Measurements from ENCODE around the gene PTTG1IP2.
"Not testable (repeated sequence)": the region's sequence is repeated elsewhere in the genome, so short reads cannot be mapped to it uniquely, and the experiment has no call there.

Gene PTTG1IP2

DNA sequence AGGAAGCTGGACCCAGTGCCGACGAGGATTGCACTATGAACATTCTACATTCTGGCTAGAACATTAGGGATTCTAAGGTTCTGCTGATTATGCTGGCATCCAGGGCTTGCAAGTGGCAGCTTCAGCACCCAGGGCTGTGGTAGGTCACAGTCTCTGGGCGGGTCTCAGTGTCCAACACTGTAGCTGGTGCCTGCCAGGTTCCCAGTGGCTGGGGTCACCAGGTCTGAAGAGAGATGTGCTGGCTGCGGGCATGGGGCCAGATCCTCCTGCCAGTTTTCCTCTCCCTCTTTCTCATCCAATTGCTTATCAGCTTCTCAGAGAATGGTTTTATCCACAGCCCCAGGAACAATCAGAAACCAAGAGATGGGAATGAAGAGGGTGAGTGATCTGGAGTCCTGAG lies at the start of gene PTTG1IP2:
TSS of gene PTTG1IP2 (plus strand) at position 86 of the 400 bp plus-strand sequence. CDS start at position 234, 148 bp downstream.
- DNase-seq (ENCODE audit: low read depth in 2 of 2): no peak

DNA sequence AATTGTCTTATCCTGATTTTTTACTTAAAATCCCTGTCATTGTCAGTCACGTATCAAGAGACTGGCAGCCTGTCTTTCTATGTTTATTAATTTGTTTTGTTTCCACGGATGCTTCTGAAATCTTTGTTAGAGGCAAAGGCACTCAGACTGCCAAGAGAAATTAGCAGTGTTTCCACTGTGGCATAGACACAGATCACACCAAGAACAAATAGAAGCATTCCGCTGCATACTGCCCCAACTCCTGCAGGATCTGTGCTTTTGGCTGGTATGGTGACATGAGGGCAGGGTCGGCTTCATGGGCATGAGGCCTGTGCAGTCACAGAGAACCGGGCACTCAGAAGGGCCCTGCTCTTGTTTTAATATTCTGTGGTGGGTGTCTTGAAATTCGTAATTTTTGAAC lies 47.8 kb upstream of the PTTG1IP2 start:
- DNase-seq (ENCODE audit: low read depth in 2 of 2): no peak

DNA sequence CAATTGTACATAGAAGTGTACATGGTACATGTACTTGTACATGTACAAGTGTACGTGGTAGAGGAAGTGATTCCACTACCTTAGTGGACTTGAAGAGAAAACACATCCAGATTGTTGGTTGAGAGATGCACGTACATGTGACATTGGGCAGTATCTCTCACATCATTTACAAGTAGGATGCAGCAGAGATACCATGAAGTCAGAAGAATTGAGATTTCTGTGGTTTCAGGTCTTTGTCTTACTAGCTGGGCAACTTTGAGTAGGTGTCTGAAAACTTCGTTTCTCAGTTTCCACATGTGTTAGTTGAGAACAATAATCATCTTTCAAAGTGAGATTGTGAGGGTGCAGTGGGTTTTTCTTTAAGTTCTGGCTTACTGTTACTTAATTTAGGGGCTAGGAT lies 44.7 kb upstream of the PTTG1IP2 start:
- no peak for DNase-seq (ENCODE audit: low read depth in 2 of 2)

DNA sequence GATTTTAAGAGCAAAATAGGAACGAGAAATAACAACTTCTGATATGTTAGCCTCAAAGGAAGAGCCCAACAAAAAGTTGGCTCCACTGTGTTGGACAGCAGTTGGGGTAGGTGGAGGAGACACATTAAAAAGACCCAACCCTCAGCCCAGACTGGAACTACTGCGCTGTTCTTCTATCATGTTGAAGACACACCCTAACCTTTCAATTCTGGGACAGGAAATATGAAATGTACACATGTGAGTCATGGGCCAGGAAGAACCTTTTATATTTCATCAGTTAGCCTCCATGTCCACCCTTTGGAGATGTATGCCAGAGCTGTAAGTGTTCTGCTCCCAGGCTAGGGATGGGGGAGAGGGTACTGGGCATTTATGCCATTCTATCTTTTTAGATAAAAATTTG lies 44.1 kb upstream of the PTTG1IP2 start:
- DNase-seq (ENCODE audit: low read depth in 2 of 2): no peak

DNA sequence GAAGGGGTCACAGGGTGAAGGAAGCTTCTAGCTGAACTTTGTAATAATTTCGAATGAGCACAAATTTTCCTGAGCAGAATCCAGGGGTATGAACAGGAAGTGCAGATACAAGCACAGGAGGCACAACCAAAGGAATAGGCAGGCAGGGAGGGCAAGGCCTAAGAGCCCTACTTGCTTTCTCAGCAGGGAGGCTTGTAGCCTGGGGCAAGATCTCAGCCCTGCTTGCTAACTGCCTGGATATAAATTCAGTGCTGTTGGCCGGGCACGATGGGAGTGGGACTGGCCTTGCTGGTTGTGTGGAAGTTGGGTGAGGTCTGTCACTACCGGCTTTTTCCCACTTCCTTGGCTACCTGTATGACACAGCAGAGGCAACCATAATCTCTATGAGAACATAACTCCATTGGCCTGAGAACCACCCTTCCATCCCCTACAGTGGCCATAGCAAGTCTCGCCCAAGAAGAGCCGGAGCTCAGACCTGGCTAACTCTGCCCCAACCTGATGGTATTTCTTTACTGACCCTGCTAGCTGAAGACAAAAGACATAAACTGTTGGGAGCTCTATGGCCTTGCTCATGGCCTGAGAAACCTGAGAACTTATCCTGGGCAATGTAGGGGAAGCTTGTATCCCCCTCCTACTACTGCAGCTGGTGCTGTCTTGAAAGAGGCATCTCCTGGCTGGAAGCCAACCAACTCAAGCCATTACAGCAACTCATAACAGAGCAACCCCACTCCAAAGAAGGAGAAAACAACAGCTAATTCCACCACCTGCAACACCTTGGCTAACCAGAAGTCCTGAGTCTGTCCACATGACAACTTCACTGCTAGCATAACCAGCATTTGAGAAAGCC lies 38.6 kb upstream of the PTTG1IP2 start:
- no peak for DNase-seq (ENCODE audit: low read depth in 2 of 2)

DNA sequence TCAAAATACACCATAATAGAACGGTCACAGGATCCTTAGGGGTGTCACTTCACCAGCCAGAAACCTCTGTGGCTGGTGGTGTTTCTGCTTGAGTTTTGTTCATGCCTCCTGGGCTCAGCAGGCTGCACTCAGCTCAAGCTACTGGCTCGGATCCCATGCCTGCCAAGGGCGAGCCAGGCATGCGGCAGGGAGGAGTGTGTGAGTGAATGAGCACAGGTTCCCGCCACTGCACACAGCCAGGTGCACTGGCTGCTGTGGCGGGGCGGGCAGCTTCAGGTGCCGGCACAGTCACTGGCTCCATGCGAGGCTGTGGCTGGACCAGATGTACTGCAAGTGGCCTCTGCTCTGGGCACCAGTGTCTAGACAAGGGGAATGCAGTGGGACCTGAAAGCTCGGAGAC lies 36.7 kb upstream of the PTTG1IP2 start:
- no peak for DNase-seq (ENCODE audit: low read depth in 2 of 2)

DNA sequence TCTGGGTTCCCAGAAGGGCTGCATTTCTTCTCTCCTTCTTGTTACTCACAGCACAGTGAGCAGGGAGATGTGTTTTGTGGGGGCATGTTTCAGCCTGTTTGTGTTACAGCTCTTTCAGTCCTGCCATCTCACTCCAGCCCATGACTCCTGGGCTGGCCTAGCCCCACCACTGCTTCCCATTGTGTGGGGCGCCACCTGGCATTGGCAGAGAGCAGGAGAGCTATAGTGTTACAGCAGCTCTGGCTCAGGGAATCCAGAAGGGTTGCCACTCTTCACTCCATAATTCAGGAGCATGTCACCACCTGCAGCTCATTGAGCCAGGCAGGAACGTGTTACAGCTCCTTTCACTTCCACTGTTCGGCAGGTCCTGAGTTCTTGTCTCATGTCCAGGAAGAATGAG lies 36.2 kb upstream of the PTTG1IP2 start:
- DNase-seq (ENCODE audit: low read depth in 2 of 2): no peak

DNA sequence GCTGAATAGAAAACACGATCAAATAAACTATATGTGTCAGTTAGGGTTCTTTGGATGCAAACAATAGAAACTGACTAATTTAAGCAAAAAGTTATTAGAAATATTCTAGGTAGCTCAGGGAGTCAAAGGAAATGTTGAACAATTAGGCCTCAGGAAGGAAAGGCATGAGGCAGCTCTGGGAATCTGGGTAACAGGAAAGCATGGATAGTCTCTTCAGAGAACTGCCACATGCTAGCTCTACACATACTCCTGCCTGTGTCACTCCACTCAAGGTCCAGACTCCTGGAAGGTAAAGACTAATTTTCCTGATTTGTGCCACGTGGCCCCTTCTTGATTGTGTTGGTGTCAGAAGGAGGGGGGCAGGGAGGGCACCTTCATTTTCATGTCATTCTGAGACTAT lies 23.8 kb upstream of the PTTG1IP2 start:
- no peak for DNase-seq (ENCODE audit: low read depth in 2 of 2)

DNA sequence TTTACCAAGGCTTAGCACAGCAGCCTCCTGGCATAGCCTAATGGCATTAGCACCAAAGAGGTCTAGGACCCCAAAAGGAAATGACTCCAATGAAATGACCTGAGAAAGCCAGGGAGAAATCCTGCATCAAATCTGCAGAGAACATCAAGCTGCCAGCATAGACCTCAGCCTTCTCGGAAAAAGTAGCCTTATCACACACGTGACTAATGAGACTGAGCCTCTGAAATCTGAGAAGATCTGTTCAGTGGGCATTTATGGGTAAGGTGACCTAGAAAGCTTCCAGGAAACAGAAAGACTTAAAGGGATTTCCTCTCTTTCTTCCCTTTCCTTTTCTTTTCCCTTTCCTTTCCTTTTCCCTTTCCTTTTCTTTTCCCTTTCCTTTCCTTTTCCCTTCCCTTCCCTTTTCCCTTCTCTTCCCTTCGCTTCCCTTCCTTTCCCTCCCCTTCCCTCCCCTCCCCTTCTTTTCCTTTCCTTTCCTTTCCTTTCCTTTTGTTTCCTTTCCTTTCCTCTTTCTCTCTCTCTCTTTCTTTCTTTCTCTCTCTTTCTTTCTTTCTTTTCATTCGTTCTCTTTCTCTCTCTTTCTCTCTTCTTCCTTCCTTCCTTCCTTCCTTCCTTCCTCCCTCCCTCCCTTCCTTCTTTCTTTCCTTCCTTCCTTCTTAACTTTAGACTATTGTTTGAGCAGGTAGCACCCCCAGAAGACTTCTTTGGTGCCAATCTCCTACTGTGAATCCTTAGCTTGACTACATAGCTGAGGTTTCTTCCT lies 23.1 kb upstream of the PTTG1IP2 start:
- no peak for DNase-seq (ENCODE audit: low read depth in 2 of 2)

DNA sequence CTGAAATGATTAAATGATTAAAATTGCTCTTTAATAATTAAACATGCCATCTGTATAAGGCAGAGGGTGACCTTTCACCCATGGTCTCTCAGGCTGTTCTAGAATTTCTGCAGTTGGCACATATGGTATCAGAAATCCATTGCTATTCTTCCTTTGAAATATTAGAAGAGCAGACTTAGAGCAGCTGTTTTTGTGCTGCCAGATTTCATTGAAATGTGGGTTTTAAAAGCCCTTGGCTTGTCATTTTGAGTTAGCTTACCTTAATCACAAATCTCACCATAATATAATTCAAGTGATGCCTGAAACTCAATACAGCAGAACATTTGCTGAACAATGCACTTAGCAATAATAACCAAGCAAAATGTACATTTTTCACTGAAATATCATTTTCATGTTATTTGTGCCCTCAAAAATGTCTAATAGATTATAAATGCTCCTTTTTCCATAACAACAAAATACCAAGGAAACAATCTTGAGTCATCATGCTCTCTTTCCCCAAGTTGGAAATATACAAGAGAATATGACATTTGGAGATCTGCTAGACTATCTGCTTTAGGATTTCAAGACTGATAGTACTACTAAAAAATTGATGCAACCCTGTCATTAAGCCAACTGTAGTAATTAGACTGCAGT lies 16.1 kb upstream of the PTTG1IP2 start:
- no peak for DNase-seq (ENCODE audit: low read depth in 2 of 2)

DNA sequence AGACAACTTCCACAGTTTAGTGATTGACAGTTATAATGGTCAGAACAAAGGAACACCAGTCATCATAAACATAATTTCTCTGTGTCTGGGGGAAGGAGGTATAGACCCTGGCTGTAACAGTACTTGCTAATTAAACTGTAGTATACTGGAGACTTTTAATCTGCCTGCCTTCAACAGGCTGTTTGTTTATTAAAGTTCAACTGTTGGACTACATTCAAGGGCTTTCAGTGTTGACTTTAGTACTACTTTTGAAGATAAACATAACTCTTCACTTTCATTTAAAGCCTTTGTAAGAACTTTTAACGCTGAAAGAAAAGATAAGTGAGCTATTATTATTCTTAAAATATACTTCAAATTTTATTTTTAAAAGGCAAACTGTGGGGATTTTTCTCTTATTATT lies 15.5 kb upstream of the PTTG1IP2 start:
- DNase-seq (ENCODE audit: low read depth in 2 of 2): no peak

DNA sequence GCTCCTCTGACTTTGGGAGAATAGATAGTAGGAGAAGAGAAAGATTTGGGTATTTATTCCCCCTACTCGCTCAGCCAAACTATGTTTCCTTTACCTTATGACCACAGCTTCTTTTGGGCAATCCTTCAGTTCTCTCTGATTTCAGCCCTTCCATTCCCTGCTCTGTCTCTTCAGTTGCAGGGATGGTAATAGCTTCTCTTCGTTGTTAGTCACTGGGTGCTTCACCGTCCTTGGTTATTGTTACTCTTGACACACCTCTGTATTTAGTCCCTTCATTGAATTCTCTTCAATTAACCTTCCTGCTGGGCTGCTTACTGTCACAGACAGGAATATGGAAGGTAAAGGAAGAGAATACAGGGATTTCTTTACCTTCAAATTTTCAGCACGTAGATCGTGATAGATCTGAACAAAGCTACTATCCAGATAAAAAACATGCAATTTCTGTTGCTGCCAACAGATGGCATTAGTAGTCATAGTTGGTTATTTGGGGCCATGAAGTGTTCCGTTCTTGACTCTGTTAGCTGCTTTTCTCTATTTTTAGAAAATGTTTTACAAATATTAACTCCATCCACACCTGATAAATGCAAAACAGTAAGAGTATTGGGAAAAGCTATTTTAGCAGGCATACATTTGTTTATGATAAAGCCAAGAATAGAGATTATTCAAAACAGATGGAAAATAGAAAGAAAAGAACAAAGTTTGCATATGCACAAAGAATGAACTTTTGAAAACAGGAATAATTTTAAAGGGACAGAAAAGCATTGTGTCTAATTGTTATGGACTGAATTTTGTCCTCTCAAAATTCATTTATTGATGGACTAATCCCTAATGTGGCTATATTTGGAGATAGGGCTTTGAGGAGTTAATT lies 14.0 kb upstream of the PTTG1IP2 start:
- peak; percentile 17 to 31 for DNase-seq (ENCODE audit: low read depth in 2 of 2)

DNA sequence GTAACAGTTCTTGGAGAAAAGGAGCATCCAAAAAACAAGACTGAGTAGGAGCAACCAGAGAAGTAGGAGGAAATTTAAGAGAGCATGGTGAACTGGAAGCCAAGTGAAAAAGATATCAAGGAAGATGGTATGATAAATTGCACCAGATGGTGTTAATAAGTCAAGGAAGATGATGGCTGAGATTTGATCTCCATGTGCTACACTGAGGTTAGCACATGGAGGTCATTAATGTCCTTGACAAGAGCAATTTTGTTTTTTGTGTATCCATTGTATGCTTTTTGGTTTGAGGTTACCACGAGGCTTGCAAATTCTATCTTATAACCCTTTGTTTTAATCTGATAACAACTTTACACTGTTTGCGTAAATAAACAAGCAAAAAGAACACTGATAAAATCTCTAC lies 11.3 kb upstream of the PTTG1IP2 start:
- DNase-seq (ENCODE audit: low read depth in 2 of 2): no peak

DNA sequence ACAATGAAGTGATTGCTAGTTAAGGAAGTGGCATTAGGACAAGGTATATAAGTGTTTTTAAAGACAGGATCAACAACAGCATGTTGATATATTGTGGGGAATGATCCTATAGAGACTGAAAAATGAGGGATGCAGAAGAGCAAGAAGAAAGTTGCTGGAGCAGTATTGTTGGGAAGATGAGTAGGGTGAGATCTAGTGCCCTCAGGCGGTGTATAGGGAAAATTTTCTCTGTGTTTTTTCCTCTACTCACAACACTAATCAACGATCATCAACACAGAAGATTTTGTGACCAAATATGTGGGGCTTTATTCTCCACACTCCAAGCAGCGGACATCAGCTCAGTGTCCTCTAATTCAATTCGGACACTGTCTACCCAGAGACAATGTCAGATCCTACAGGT lies 9.6 kb upstream of the PTTG1IP2 start:
- no peak for DNase-seq (ENCODE audit: low read depth in 2 of 2)

DNA sequence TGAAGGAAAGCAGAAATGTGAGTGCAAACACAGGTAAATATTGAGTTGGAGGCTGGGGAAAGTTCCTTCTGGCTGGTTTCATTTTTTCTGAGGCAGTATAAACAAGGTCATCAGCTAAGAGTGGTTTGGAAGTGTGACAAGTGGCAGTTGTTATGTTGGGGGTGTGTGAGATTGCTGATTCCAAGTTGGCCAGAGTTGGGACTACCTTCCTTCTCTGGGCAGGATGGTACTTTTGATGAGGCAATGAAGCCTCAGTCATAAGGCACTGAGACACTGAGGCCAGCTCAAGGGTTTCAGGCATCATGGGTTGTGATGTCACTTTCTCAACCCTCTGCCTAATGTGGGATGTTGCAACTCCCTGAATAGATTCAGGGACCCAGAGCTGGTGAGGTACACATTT lies 8.2 kb upstream of the PTTG1IP2 start:
- DNase-seq (ENCODE audit: low read depth in 2 of 2): no peak

DNA sequence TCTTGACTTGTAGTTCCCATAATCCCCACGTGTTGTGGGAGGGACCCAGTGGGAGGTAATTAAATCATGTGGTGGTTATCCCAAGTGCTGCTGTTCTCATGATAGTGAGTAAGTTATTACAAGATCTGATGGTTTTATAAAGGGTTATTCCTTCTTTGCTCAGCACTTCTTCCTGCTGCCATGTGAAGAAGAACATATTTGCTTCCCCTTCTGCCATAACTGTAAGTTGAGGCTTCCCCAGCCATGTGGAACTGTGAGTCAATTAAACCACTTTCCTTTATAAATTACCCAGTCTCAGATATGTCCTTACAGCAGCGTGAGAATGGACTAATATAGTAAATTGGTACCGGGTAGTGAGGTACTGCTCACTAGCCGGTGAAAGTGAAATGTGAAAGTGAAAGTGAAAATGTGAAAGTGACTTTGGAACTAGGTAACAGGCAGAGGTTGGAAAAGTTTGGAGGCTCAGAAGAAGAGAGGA lies 6.2 kb upstream of the PTTG1IP2 start:
- DNase-seq (ENCODE audit: low read depth in 2 of 2): not testable (repeated sequence)

DNA sequence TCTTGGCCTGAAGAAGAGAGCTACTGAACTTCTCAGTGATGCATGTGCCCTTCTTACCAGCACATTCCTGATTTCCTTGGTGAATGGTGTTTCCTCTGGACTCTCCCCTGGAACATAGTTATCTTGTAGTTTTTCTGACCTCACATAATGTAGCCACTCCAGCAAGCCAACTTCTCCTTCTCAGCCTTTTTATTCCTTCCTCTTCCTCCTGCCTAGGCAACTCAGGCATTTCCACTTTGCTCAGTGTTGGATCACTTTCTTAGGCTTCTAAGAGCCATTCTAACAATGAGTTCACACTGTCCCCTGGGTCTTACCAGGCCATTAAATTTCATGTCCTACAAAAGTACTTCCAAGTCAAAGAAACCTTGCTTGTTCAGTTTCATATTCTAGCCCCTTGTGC lies 3.6 kb upstream of the PTTG1IP2 start:
- no peak for DNase-seq (ENCODE audit: low read depth in 2 of 2)

DNA sequence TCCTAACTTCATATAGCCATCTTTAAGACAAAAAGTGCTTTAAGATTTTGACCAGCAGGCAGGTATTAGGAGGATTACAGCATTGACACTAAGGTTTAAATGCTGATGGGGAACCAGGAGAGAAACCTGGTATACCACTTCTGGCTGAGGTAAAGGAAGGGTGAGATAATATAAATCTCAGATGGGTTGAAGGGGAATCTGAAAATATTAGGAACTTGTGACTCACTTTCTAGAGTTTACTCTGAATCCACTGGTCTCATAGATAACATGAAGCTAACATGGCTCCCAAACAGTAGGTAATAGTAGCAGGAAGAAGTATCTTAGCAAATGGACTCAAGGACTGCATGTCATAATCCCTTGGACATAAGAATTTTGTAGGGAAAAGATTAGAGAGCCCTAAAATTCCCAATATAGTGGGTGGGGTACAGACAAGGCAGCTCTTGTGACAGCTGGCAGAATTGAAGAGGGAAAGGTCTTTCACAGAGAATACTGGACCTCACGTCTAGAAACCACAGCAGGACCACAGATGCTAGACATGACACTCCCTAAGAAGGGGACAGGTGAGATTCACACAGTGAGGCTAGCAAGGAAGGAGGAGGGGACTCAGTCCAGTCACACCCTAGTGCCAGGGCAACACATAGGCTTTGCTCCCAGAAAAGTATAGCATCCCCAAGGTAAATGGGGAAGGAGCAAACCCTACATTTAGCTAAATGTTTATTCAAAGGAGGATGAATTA lies 3.5 kb downstream of the PTTG1IP2 start:
- DNase-seq (ENCODE audit: low read depth in 2 of 2): no peak

DNA sequence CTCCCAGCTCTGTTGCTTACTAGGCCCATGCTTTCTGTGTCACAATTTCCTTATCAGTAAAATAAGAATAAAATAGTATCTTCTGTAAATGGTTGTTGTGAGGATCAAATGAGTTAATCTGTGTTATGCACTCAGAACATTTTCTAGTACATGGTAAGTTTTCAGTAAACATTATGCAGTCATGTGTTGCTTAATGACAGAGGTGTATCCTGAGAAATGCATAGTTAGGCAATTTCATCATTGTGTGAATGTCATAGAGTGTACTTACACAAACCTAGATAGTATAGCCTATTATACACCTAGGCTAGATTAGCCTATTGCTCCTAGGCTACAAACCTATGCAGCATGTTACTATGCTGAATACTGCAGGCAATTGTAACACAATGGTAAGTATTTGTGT lies 4.4 kb downstream of the PTTG1IP2 start:
- DNase-seq (ENCODE audit: low read depth in 2 of 2): no peak

DNA sequence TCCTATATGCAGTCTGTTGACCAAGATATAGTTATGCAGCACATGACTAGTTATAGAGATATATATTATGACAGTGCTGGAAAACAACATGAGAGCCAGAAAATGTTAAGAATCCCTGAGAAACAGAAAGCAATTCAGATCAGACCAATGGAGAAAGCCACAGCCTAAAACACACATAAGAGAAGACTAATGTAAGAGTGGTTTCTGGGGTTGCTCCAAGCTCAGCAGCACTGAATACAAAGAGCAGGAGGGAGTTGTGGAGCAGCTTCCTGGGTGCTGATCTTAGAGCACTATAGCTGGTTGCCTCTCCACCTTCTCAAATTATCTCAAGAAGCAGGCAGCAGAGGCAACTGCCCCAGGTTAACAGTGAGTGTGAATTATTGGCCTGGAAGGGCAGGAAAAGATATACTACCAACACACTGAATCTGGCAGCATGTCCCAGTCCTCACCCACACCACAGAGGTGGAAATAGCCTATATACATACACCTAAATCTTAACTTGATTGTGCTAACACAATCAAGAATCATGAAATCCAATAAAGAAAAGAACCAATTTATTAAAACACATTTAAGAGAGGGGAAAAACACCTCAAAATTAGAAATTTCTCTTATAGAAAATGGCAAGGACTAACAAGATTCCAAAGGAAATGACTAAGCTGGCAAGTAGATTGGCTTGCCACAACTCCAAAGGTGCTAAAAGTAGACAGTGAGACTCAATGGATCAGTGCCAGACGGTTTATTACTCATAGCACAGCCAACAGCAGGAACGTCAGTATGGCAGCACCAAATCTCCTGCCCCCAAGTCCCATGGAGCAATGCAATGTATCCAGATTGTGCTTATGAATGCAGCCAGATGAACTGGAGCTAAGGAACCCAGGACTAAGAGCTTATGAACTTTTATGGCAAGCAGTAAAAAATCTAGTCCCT lies 5.1 kb downstream of the PTTG1IP2 start:
- DNase-seq (ENCODE audit: low read depth in 2 of 2): peak; percentile 62
